K562 (cell line): ENCODE measurements around the gene FRMD4B. TPM values are rescaled to one million over a fixed set of nuclear protein-coding genes. Genes with fewer than 3 reads are reported as not detected.

ENCODE experiments used
- ATF6 ChIP-seq: sonication (generic); formaldehyde crosslinking; IDR thresholded peaks from 2 replicates; pipeline ENCODE4 v1.4.0; 2020; ENCODE audit warnings: mild to moderate bottlenecking, missing genetic modification reagents
- ATF7 ChIP-seq: fragments of 450-650 bp; IDR thresholded peaks from 2 replicates; pipeline ENCODE4 v1.7.1; 2014; ENCODE audit warnings: mild to moderate bottlenecking, moderate library complexity
- DEAF1 ChIP-seq: fragments of 450-650 bp; formaldehyde crosslinking; IDR thresholded peaks from 2 replicates; pipeline ENCODE4 v1.4.0; 2020; ENCODE audit warnings: mild to moderate bottlenecking, moderate library complexity
- ETS2 ChIP-seq: IDR thresholded peaks from 2 replicates; pipeline ENCODE4 v1.6.1; 2016; ENCODE audit warnings: borderline replicate concordance, missing genetic modification characterization, mild to moderate bottlenecking, moderate library complexity, missing compliant biosample characterization; ENCODE audit not compliant: poor library complexity, severe bottlenecking
- EZH2 ChIP-seq: IDR thresholded peaks from 2 replicates; pipeline ENCODE4 v1.6.1; 2012; ENCODE audit warnings: low read depth, mild to moderate bottlenecking, inconsistent platforms, low read length, borderline replicate concordance
- THAP12 ChIP-seq: fragments of 250-450 bp; sonication (Bioruptor Pico); IDR thresholded peaks from 2 replicates; pipeline ENCODE4 v1.9.0; 2021; ENCODE audit warnings: mild to moderate bottlenecking, inconsistent platforms
- ZNF277 ChIP-seq: fragments of 250-450 bp; sonication (Bioruptor Pico); IDR thresholded peaks from 2 replicates; pipeline ENCODE4 v1.8.0; 2022; ENCODE audit warnings: inconsistent platforms, mild to moderate bottlenecking, moderate library complexity, borderline replicate concordance
- ZNF695 ChIP-seq: fragments of 450-650 bp; formaldehyde crosslinking; IDR thresholded peaks from 2 replicates; pipeline ENCODE4 v1.4.0; 2020; ENCODE audit warnings: mild to moderate bottlenecking, moderate library complexity
- polyA plus RNA-seq, 8 experiments: library from polyadenylated mRNA; depleted of rRNA in 4 of 8; stranded (reverse) in 5 of 8; unstranded in 3 of 8; fragments of >200 nt; fragmentation: Nextera tagmentation in 2 of 8; fragmentation: Illumina TruSeq in 1 of 8; extraction: Ambion mirVana in 2 of 8; extraction: Trizol in 1 of 8; gene quantifications; 2 replicates each; pipeline versions ENCODE4 v1.2.1 to v1.2.3, GENCODE V29; 2011 to 2014; ENCODE audit warnings: inconsistent platforms in 1 of 8, missing spikeins in 1 of 8
- total RNA-seq, 7 experiments: library from RNA; depleted of rRNA in 6 of 7; stranded (reverse); fragments of >200 nt in 6 of 7; fragmentation: Illumina TruSeq in 2 of 7; extraction: Trizol in 2 of 7; gene quantifications; 2 replicates each; pipeline versions ENCODE4 v1.2.1 to v1.2.3, GENCODE V29; 2011 to 2021; ENCODE audit warnings: low replicate concordance in 1 of 7

FRMD4B gene
- total and polyA plus RNA-seq, 9 of the 15 experiments (the other 6 are each of a cell fraction or from before 2014, with no cell fraction given) = 0.03 to 0.09 (median 0.04) TPM; not detected in 3

- TF ChIP-seq ATF6 (CRISPR knock-in tag) (no peak), EZH2 (no peak), ZNF277 (CRISPR knock-in tag) (no peak), THAP12 (no peak), ZNF695 (CRISPR knock-in tag) (no peak), DEAF1 (CRISPR knock-in tag) (no peak), ETS2 (tag) (no peak), ATF7 (no peak)
Observed at GRCh38 chr3:69255928-69256327, 130.0 kb downstream of the FRMD4B start (continued).
